ENCODE measurements around the gene TTBK2. TPM values are rescaled to one million over a fixed set of nuclear protein-coding genes. Genes with fewer than 3 reads are reported as not detected.

The TTBK2 gene
- total and polyA plus RNA-seq, 2 donors (not counting 1 experiment from before 2014, with no cell fraction given) = 4.3 to 39.6 TPM

- H4K20me1 ChIP-seq (ENCODE audit: control insufficient read depth, insufficient read depth, low read length, poor library complexity, severe bottlenecking) = no peaks in the 10 kb centered on the region
- no peaks in the 10 kb centered on the region for H3K9me3 Mint-ChIP-seq (ENCODE audit: insufficient read depth)
- no peaks in the 10 kb centered on the region for H3K79me2 ChIP-seq (ENCODE audit: control insufficient read depth, insufficient read depth, low read length)
- TF ChIP-seq EZH2 (IDR thresholded peaks at IDR 0.05; ENCODE audit: borderline replicate concordance, insufficient read depth, low read depth, low read length, poor library complexity, severe bottlenecking) = no peak
- TF ChIP-seq CTCF (IDR thresholded peaks at IDR 0.05) = no peak
- H3K9me3 ChIP-seq (ENCODE audit: control extremely low read depth in 1 of 3, control insufficient read depth in 2 of 3, insufficient read depth in 1 of 3, low read length in 2 of 3) = no peaks in the 10 kb centered on the region
- peaks cover 0 to 5% of the 10 kb centered on the region in 2 experiments for H3K36me3 ChIP-seq (replicated peaks in 1 of 2; ENCODE audit: control extremely low read depth in 1 of 2, control insufficient read depth in 1 of 2, extremely low read depth in 1 of 2, insufficient read depth in 2 of 2, low read length in 1 of 2)
- no peak overlapping the region for H3K9ac ChIP-seq (ENCODE audit: low read length)
- no peak overlapping the region for H2AFZ ChIP-seq (ENCODE audit: insufficient read depth, low read depth, low read length, poor library complexity, severe bottlenecking)
- ChIA-PET POLR2A (no interaction called here), CTCF (interaction anchor here (0.6 kb wide), 1 partner anchor 1599 kb away, joined by 4 read pairs; no protein-coding TSS in a partner anchor)
- no CpG with 5 or more reads among the region's 5 CpGs for WGBS (ENCODE audit: insufficient coverage)
- H3K4me1 ChIP-seq (ENCODE audit: control insufficient read depth in 2 of 2, insufficient read depth in 2 of 2, low read length in 2 of 2) = no peaks in the 10 kb centered on the region
- H3K4me3 Mint-ChIP-seq = no peak overlapping the region
- no peak overlapping the region for H3K27ac Mint-ChIP-seq
- no peak for ATAC-seq (ENCODE audit: low read depth)
- no peaks in the 10 kb centered on the region for H3K27me3 Mint-ChIP-seq
- H3K4me1 Mint-ChIP-seq = no peaks in the 10 kb centered on the region
- intact Hi-C loops (cut with micrococcal nuclease) = no loop called here
- no peak overlapping the region for H3K4me2 ChIP-seq (replicated peaks; ENCODE audit: low read depth, low read length, poor library complexity, severe bottlenecking)
- H3K27me3 ChIP-seq (replicated peaks in 1 of 4; ENCODE audit: control extremely low read depth in 1 of 4, control insufficient read depth in 3 of 4, insufficient read depth in 4 of 4, low read length in 3 of 4) = no peaks in the 10 kb centered on the region
- H3K4me3 ChIP-seq (ENCODE audit: control extremely low read depth in 1 of 5, extremely low read depth in 1 of 5, insufficient read depth in 1 of 5, low read depth in 2 of 5, low read length in 4 of 5) = no peak overlapping the region
- H3K27ac ChIP-seq (ENCODE audit: low read length in 2 of 2) = no peak overlapping the region
- no peak for DNase-seq
Measured at GRCh38 chr15:42832576-42832975, 88.0 kb downstream of the TTBK2 start.

GRCh38 chr15:42826251-42826890, 94.2 kb downstream of the TTBK2 start:
- intact Hi-C loops (cut with micrococcal nuclease) = no loop called here
- Histone ChIP-seq H4K20me1 (ENCODE audit: control insufficient read depth, insufficient read depth, low read length, poor library complexity, severe bottlenecking) (no peaks in the 10 kb centered on the region), H2AFZ (ENCODE audit: insufficient read depth, low read depth, low read length, poor library complexity, severe bottlenecking) (no peak overlapping the region), H3K79me2 (ENCODE audit: control insufficient read depth, insufficient read depth, low read length) (no peaks in the 10 kb centered on the region), H3K27ac (ENCODE audit: low read length in 2 of 2) (no peak overlapping the region), H3K9ac (ENCODE audit: low read length) (no peak overlapping the region), H3K4me3 (ENCODE audit: control extremely low read depth in 1 of 5, extremely low read depth in 1 of 5, insufficient read depth in 1 of 5, low read depth in 2 of 5, low read length in 4 of 5) (no peak overlapping the region), H3K36me3 (replicated peaks in 1 of 2; ENCODE audit: control extremely low read depth in 1 of 2, control insufficient read depth in 1 of 2, extremely low read depth in 1 of 2, insufficient read depth in 2 of 2, low read length in 1 of 2) (peaks cover 3 to 12% of the 10 kb centered on the region in 2 experiments), H3K4me1 (ENCODE audit: control insufficient read depth in 2 of 2, insufficient read depth in 2 of 2, low read length in 2 of 2) (no peaks in the 10 kb centered on the region), H3K4me2 (replicated peaks; ENCODE audit: low read depth, low read length, poor library complexity, severe bottlenecking) (no peak overlapping the region), H3K9me3 (ENCODE audit: control extremely low read depth in 1 of 3, control insufficient read depth in 2 of 3, insufficient read depth in 1 of 3, low read length in 2 of 3) (no peaks in the 10 kb centered on the region), H3K27me3 (replicated peaks in 1 of 4; ENCODE audit: control extremely low read depth in 1 of 4, control insufficient read depth in 3 of 4, insufficient read depth in 4 of 4, low read length in 3 of 4) (no peaks in the 10 kb centered on the region)
- Mint-ChIP-seq H3K4me1 (no peaks in the 10 kb centered on the region), H3K4me3 (no peak overlapping the region), H3K27ac (no peak overlapping the region), H3K9me3 (ENCODE audit: insufficient read depth) (no peaks in the 10 kb centered on the region), H3K27me3 (no peaks in the 10 kb centered on the region)
- ATAC-seq (ENCODE audit: low read depth) = no peak
- no peak for DNase-seq
- ChIA-PET CTCF (interaction anchor here (0.6 kb wide), 1 partner anchor 176 kb away, joined by 4 read pairs; no protein-coding TSS in a partner anchor), POLR2A (no interaction called here)
- WGBS (ENCODE audit: insufficient coverage) = 100% methylated on average over 1 of the region's 4 CpGs
- no peak for TF ChIP-seq EZH2 (IDR thresholded peaks at IDR 0.05; ENCODE audit: borderline replicate concordance, insufficient read depth, low read depth, low read length, poor library complexity, severe bottlenecking)
- TF ChIP-seq CTCF (IDR thresholded peaks at IDR 0.05) = no peak

All from B cell (primary cell).